ENCODE measurements around the gene PLTP. TPM values are rescaled to one million over a fixed set of nuclear protein-coding genes. Genes with fewer than 3 reads are reported as not detected.

Gene PLTP
- total and polyA plus RNA-seq, 2 of the 13 experiments (the other 11 are each of a cell fraction or from before 2014, with no cell fraction given): 16.9 to 28.6 TPM

DNA sequence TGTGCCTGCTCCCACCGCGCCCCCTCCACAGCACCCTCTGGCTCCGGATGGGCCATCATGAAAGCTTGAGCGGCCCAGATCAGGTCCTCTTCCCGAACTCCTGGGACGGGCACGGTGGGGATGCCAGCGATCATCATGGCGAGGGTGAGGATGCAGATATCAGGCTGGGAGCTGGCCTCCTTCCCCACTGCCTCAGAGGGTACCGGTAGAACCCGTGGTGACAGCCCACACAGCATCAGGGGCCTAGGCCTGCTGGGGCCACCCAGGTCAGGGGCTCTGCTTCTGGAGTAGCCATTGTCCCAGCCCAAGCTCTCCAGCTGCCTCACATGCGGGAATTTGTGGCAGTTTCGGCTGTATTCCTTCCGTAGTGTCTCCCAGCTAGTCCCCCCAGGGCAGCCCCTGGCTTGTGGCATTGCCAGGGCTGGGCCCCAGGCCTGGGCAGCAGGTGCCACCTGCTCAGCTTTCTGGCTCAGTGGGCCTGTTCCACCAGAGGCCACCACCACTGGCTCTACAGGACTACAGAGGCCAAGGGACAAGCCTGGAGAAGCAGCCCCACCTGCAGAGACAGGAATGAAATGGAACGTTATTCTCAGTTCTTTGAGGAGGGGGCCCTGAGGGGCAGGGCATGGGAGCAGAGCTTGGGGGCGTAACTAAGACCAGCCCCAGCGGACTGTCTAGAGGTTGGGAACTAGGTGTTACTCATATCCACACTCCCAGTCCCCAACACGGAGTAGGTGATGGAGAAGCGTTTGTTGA lies 25.2 kb downstream of the PLTP start:
- Histone ChIP-seq H3K79me2 (ENCODE audit: insufficient read depth, low read length) (peaks cover 32% of the 10 kb centered on the region), H3K36me3 (replicated peaks in 1 of 2; ENCODE audit: control insufficient read depth in 1 of 2, insufficient read depth in 2 of 2, low read length in 2 of 2) (peaks cover 21 to 44% of the 10 kb centered on the region in 2 experiments), H4K20me1 (ENCODE audit: insufficient read depth, low read length) (no peaks in the 10 kb centered on the region), H3K27ac (ENCODE audit: extremely low read length, insufficient read depth, low read length) (no peak overlapping the region), H3K4me1 (ENCODE audit: insufficient read depth, low read length) (peaks cover 46% of the 10 kb centered on the region), H2AFZ (ENCODE audit: low read length) (no peak overlapping the region), H3K4me2 (ENCODE audit: low read depth, low read length) (no peak overlapping the region), H3K27me3 (ENCODE audit: control insufficient read depth in 1 of 2, insufficient read depth in 2 of 2, low read length in 2 of 2) (no peaks in the 10 kb centered on the region), H3K4me3 (replicated peaks in 1 of 3; ENCODE audit: insufficient read depth in 1 of 3, low read depth in 2 of 3, low read length in 3 of 3) (no peak overlapping the region), H3K9me3 (ENCODE audit: low read length) (no peaks in the 10 kb centered on the region), H3K9ac (ENCODE audit: insufficient read depth, low read depth, low read length) (no peak overlapping the region)
- DNase-seq (ENCODE audit: low spot score) (no peak), FAIRE-seq (no peak), ATAC-seq (no peak)
- in situ Hi-C loops (cut with HindIII; ENCODE audit: extremely low pct_ligation_motif_present, low pct_unique_long_range_greater_than_20kb): no loop called here
- POLR2A ChIA-PET: interaction anchor here (1.5 to 7.5 kb wide), 5 partner anchors 18 to 60 kb away, joined by 4 to 78 read pairs (median 12); partner anchors contain the start of genes PCIF1 and SNX21
- intact Hi-C loops (cut with micrococcal nuclease; ENCODE audit: unreplicated experiment): loop anchor here (10.0 kb wide), 1 partner anchor 92 kb away; the partner anchor contains the start of genes DNTTIP1 and WFDC3
- no TSS peak for BruUV-seq (replicated peaks)
- CTCF ChIA-PET (ENCODE audit: low intra/inter-chr PET ratio, low total read pairs): interaction anchor here (0.6 kb wide), 1 partner anchor 61 kb away, joined by 3 read pairs; no protein-coding TSS in a partner anchor
- WGBS (ENCODE audit: low lambda C conversion rate): 97% methylated on average over 19 of the region's 19 CpGs
- TF ChIP-seq NR3C1 (CRISPR knock-in tag; IDR thresholded peaks at IDR 0.05) (no peak), NR1H2 (CRISPR knock-in tag; IDR thresholded peaks at IDR 0.05; ENCODE audit: borderline replicate concordance, low read depth) (no peak), SRSF9 (IDR thresholded peaks at IDR 0.05; ENCODE audit: borderline replicate concordance, insufficient read depth, low read depth, low read length, poor library complexity, severe bottlenecking) (no peak), JUND (CRISPR knock-in tag; IDR thresholded peaks at IDR 0.05) (no peak), HNRNPLL (IDR thresholded peaks at IDR 0.05; ENCODE audit: low read depth, low read length, poor library complexity, severe bottlenecking) (peak; percentile 15), ZNF777 (CRISPR knock-in tag; IDR thresholded peaks at IDR 0.05) (no peak), PHF8 (CRISPR knock-in tag; IDR thresholded peaks at IDR 0.05) (0 out of 2 replicates have a peak, but pooled peaks have one; percentile 16), ZNF280B (CRISPR knock-in tag; IDR thresholded peaks at IDR 0.05; ENCODE audit: borderline replicate concordance) (peak; percentile 77), RBFOX2 (IDR thresholded peaks at IDR 0.05; ENCODE audit: low read depth, low read length) (peak; percentile 71; the same call in 1 of the 2 replicates), STAG1 (CRISPR knock-in tag; IDR thresholded peaks at IDR 0.05) (peak; percentile 29; the same call in 1 of the 2 replicates), SSRP1 (CRISPR knock-in tag; IDR thresholded peaks at IDR 0.05) (peak; percentile 61; the same call in 1 of the 2 replicates), HNRNPL (IDR thresholded peaks at IDR 0.05; ENCODE audit: low read depth, low read length) (peak; percentile 72; the same call in 1 of the 2 replicates), SP4 (CRISPR knock-in tag; IDR thresholded peaks at IDR 0.05) (peak; percentile 45; the same call in 1 of the 2 replicates), PAWR (CRISPR knock-in tag; IDR thresholded peaks at IDR 0.05; ENCODE audit: borderline replicate concordance) (no peak), AGO2 (optimal IDR thresholded peaks at IDR 0.05; ENCODE audit: low read depth, low read length) (peak; percentile 98), PCBP1 (IDR thresholded peaks at IDR 0.05; ENCODE audit: borderline replicate concordance, low read depth, low read length) (0 out of 2 replicates have a peak, but pooled peaks have one; percentile 26)
- TF ChIP-seq, protein P1, sequence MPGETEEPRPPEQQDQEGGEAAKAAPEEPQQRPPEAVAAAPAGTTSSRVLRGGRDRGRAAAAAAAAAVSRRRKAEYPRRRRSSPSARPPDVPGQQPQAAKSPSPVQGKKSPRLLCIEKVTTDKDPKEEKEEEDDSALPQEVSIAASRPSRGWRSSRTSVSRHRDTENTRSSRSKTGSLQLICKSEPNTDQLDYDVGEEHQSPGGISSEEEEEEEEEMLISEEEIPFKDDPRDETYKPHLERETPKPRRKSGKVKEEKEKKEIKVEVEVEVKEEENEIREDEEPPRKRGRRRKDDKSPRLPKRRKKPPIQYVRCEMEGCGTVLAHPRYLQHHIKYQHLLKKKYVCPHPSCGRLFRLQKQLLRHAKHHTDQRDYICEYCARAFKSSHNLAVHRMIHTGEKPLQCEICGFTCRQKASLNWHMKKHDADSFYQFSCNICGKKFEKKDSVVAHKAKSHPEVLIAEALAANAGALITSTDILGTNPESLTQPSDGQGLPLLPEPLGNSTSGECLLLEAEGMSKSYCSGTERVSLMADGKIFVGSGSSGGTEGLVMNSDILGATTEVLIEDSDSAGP (CRISPR knock-in tag; IDR thresholded peaks at IDR 0.05; ENCODE audit: borderline replicate concordance): peak; percentile 38; the same call in 1 of the 2 replicates
- TF ChIP-seq, protein P2, sequence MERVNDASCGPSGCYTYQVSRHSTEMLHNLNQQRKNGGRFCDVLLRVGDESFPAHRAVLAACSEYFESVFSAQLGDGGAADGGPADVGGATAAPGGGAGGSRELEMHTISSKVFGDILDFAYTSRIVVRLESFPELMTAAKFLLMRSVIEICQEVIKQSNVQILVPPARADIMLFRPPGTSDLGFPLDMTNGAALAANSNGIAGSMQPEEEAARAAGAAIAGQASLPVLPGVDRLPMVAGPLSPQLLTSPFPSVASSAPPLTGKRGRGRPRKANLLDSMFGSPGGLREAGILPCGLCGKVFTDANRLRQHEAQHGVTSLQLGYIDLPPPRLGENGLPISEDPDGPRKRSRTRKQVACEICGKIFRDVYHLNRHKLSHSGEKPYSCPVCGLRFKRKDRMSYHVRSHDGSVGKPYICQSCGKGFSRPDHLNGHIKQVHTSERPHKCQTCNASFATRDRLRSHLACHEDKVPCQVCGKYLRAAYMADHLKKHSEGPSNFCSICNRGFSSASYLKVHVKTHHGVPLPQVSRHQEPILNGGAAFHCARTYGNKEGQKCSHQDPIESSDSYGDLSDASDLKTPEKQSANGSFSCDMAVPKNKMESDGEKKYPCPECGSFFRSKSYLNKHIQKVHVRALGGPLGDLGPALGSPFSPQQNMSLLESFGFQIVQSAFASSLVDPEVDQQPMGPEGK (CRISPR knock-in tag; IDR thresholded peaks at IDR 0.05): peak; percentile 19; the same call in 1 of the 2 replicates

All from HepG2 (cell line).